ENCODE data around the gene PRSS23. TPM values are rescaled to one million over a fixed set of nuclear protein-coding genes. Genes with fewer than 3 reads are reported as not detected.
A peak's percentile ranks its signal among the peaks of the same experiment; 100 is the strongest.
"Not testable (repeated sequence)": the region's sequence is repeated elsewhere in the genome, so short reads cannot be mapped to it uniquely, and the experiment has no call there.

Gene PRSS23, protein sequence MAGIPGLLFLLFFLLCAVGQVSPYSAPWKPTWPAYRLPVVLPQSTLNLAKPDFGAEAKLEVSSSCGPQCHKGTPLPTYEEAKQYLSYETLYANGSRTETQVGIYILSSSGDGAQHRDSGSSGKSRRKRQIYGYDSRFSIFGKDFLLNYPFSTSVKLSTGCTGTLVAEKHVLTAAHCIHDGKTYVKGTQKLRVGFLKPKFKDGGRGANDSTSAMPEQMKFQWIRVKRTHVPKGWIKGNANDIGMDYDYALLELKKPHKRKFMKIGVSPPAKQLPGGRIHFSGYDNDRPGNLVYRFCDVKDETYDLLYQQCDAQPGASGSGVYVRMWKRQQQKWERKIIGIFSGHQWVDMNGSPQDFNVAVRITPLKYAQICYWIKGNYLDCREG
- polyA plus RNA-seq (2013, experiment 1 of 2), result 450 TPM
- polyA plus RNA-seq (2013, experiment 2 of 2), result 338 TPM

- Histone ChIP-seq H3K4me3 (ENCODE audit: extremely low read depth, insufficient read depth, low read length, poor library complexity, severe bottlenecking) (peak within 1 kb of the TSS; percentile 88), H3K9me3 (ENCODE audit: control insufficient read depth, low read length) (peaks cover 4% of the 10 kb centered on the region), H3K27ac (ENCODE audit: low read depth, low read length, severe bottlenecking) (peak within 1 kb of the TSS; percentile 57), H3K4me1 (ENCODE audit: control insufficient read depth, insufficient read depth, low read length, poor library complexity, severe bottlenecking) (peaks cover 25% of the 10 kb centered on the region), H3K36me3 (ENCODE audit: control insufficient read depth, insufficient read depth, low read length) (peaks cover 31% of the 10 kb centered on the region)
- WGBS, 2 experiments (ENCODE audit: insufficient coverage in 2 of 2), result 1% methylated on average over 67 to 77 of the region's 97 CpGs
These were observed at the start of gene PRSS23 for GRCh38 chr11:86800076-86800959. PRSS23 (plus strand) TSS chr11:86800542; CDS start chr11:86807644, 7,102 bp downstream.

DNA sequence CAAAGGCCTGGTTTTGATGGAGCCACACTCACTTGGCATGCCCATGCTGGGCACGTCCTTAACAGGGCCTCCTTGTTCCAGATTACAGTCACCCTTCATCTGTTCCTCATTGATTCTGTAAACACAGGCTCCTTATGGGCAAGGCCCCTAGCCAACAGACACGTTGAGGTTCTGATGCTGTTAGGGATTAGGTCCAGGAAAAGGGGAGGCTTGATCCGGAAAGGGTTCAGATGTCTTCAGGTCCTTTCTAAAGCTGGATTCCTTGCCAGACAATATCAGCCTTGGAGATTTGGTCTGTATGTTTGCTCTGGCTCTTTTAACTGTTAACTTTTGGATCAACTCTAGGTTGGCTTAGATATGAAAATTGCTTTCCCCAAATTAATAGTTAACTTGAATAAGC lies 46.9 kb upstream of the PRSS23 start:
- Histone ChIP-seq H3K36me3 (ENCODE audit: control insufficient read depth, insufficient read depth, low read length) (no peaks in the 10 kb centered on the region), H3K9me3 (ENCODE audit: control insufficient read depth, low read length) (no peaks in the 10 kb centered on the region), H3K4me1 (ENCODE audit: control insufficient read depth, insufficient read depth, low read length, poor library complexity, severe bottlenecking) (peaks cover under 1% of the 10 kb centered on the region), H3K27ac (ENCODE audit: low read depth, low read length, severe bottlenecking) (no peak overlapping the region), H3K4me3 (ENCODE audit: extremely low read depth, insufficient read depth, low read length, poor library complexity, severe bottlenecking) (no peak overlapping the region)
- WGBS, 2 experiments (ENCODE audit: insufficient coverage in 2 of 2), result 84 to 97% methylated on average over 3 of the region's 3 CpGs

DNA sequence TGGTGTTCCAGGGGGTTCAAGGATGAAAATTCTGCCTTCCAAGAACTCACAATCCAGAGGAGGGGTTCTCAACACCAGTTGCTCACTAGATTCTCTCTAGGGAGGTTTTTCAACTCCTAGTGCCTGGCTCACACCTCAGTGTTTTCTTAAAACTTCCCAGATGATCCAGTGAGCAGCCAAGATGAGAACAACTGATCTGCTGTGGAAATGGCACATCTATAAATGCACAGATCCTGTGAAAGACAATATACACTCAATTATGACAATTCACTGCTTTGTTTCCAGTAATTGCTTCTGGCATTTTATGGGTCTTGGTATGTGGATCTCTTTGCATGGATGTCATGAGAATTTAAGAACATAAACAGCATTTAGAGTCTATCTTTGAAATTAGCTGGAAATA lies 45.2 kb upstream of the PRSS23 start:
- Histone ChIP-seq H3K4me3 (ENCODE audit: extremely low read depth, insufficient read depth, low read length, poor library complexity, severe bottlenecking) (no peak overlapping the region), H3K27ac (ENCODE audit: low read depth, low read length, severe bottlenecking) (no peak overlapping the region), H3K9me3 (ENCODE audit: control insufficient read depth, low read length) (no peaks in the 10 kb centered on the region), H3K36me3 (ENCODE audit: control insufficient read depth, insufficient read depth, low read length) (no peaks in the 10 kb centered on the region), H3K4me1 (ENCODE audit: control insufficient read depth, insufficient read depth, low read length, poor library complexity, severe bottlenecking) (no peaks in the 10 kb centered on the region)

- 91 to 100% methylated on average over 1 of the region's 1 CpG for WGBS, 2 experiments (ENCODE audit: insufficient coverage in 2 of 2)
- Histone ChIP-seq H3K27ac (ENCODE audit: low read depth, low read length, severe bottlenecking) (no peak overlapping the region), H3K36me3 (ENCODE audit: control insufficient read depth, insufficient read depth, low read length) (no peaks in the 10 kb centered on the region), H3K4me1 (ENCODE audit: control insufficient read depth, insufficient read depth, low read length, poor library complexity, severe bottlenecking) (peaks cover 6% of the 10 kb centered on the region), H3K4me3 (ENCODE audit: extremely low read depth, insufficient read depth, low read length, poor library complexity, severe bottlenecking) (no peak overlapping the region), H3K9me3 (ENCODE audit: control insufficient read depth, low read length) (no peaks in the 10 kb centered on the region)
These were observed 42.2 kb upstream of the PRSS23 start for GRCh38 chr11:86758171-86758570.

- H3K4me3 ChIP-seq (ENCODE audit: extremely low read depth, insufficient read depth, low read length, poor library complexity, severe bottlenecking), result no peak overlapping the region
- no peak overlapping the region for H3K27ac ChIP-seq (ENCODE audit: low read depth, low read length, severe bottlenecking)
- no peaks in the 10 kb centered on the region for H3K36me3 ChIP-seq (ENCODE audit: control insufficient read depth, insufficient read depth, low read length)
- H3K4me1 ChIP-seq (ENCODE audit: control insufficient read depth, insufficient read depth, low read length, poor library complexity, severe bottlenecking), result peaks cover 8% of the 10 kb centered on the region
- H3K9me3 ChIP-seq (ENCODE audit: control insufficient read depth, low read length), result no peaks in the 10 kb centered on the region
- WGBS, 2 experiments (ENCODE audit: insufficient coverage in 2 of 2), result no CpG with 5 or more reads among the region's 1 CpG
These were observed 39.8 kb upstream of the PRSS23 start for GRCh38 chr11:86760577-86760976.

- H3K36me3 ChIP-seq (ENCODE audit: control insufficient read depth, insufficient read depth, low read length), result no peaks in the 10 kb centered on the region
- WGBS, 2 experiments (ENCODE audit: insufficient coverage in 2 of 2), result 92 to 100% methylated on average over 1 to 2 of the region's 2 CpGs
These were observed 38.4 kb upstream of the PRSS23 start for GRCh38 chr11:86761978-86762377.

GRCh38 chr11:86765203-86765602 lies 35.1 kb upstream of the PRSS23 start:
- WGBS, 2 experiments (ENCODE audit: insufficient coverage in 2 of 2), result 83 to 87% methylated on average over 3 to 4 of the region's 4 CpGs

More at GRCh38 chr11:86761978-86762377, 38.4 kb upstream of the PRSS23 start:
- Histone ChIP-seq H3K27ac (ENCODE audit: low read depth, low read length, severe bottlenecking) (no peak overlapping the region), H3K4me3 (ENCODE audit: extremely low read depth, insufficient read depth, low read length, poor library complexity, severe bottlenecking) (no peak overlapping the region), H3K4me1 (ENCODE audit: control insufficient read depth, insufficient read depth, low read length, poor library complexity, severe bottlenecking) (peaks cover 8% of the 10 kb centered on the region), H3K9me3 (ENCODE audit: control insufficient read depth, low read length) (no peaks in the 10 kb centered on the region)

GRCh38 chr11:86765878-86766277 lies 34.5 kb upstream of the PRSS23 start:
- H3K27ac ChIP-seq (ENCODE audit: low read depth, low read length, severe bottlenecking), result no peak overlapping the region
- 73 to 83% methylated on average over 2 of the region's 2 CpGs for WGBS, 2 experiments (ENCODE audit: insufficient coverage in 2 of 2)
- H3K4me1 ChIP-seq (ENCODE audit: control insufficient read depth, insufficient read depth, low read length, poor library complexity, severe bottlenecking), result peaks cover 18% of the 10 kb centered on the region
- no peaks in the 10 kb centered on the region for H3K9me3 ChIP-seq (ENCODE audit: control insufficient read depth, low read length)
- no peaks in the 10 kb centered on the region for H3K36me3 ChIP-seq (ENCODE audit: control insufficient read depth, insufficient read depth, low read length)
- no peak overlapping the region for H3K4me3 ChIP-seq (ENCODE audit: extremely low read depth, insufficient read depth, low read length, poor library complexity, severe bottlenecking)

More at GRCh38 chr11:86765203-86765602, 35.1 kb upstream of the PRSS23 start:
- Histone ChIP-seq H3K9me3 (ENCODE audit: control insufficient read depth, low read length) (no peaks in the 10 kb centered on the region), H3K4me1 (ENCODE audit: control insufficient read depth, insufficient read depth, low read length, poor library complexity, severe bottlenecking) (peaks cover 18% of the 10 kb centered on the region), H3K36me3 (ENCODE audit: control insufficient read depth, insufficient read depth, low read length) (no peaks in the 10 kb centered on the region), H3K27ac (ENCODE audit: low read depth, low read length, severe bottlenecking) (no peak overlapping the region), H3K4me3 (ENCODE audit: extremely low read depth, insufficient read depth, low read length, poor library complexity, severe bottlenecking) (no peak overlapping the region)

- peaks cover 7% of the 10 kb centered on the region for H3K9me3 ChIP-seq (ENCODE audit: control insufficient read depth, low read length)
- 57 to 66% methylated on average over 2 of the region's 2 CpGs for WGBS, 2 experiments (ENCODE audit: insufficient coverage in 2 of 2)
- H3K27ac ChIP-seq (ENCODE audit: low read depth, low read length, severe bottlenecking), result no peak overlapping the region
These were observed 31.1 kb upstream of the PRSS23 start for GRCh38 chr11:86769219-86769618.

GRCh38 chr11:86770473-86771027 lies 29.8 kb upstream of the PRSS23 start:
- 97 to 98% methylated on average over 15 to 19 of the region's 34 CpGs for WGBS, 2 experiments (ENCODE audit: insufficient coverage in 2 of 2)
- not testable (repeated sequence) for H3K4me3 ChIP-seq (ENCODE audit: extremely low read depth, insufficient read depth, low read length, poor library complexity, severe bottlenecking); H3K9me3 ChIP-seq (ENCODE audit: control insufficient read depth, low read length); H3K4me1 ChIP-seq (ENCODE audit: control insufficient read depth, insufficient read depth, low read length, poor library complexity, severe bottlenecking); H3K27ac ChIP-seq (ENCODE audit: low read depth, low read length, severe bottlenecking); H3K36me3 ChIP-seq (ENCODE audit: control insufficient read depth, insufficient read depth, low read length)

More at GRCh38 chr11:86769219-86769618, 31.1 kb upstream of the PRSS23 start:
- Histone ChIP-seq H3K4me1 (ENCODE audit: control insufficient read depth, insufficient read depth, low read length, poor library complexity, severe bottlenecking) (peaks cover 10% of the 10 kb centered on the region), H3K4me3 (ENCODE audit: extremely low read depth, insufficient read depth, low read length, poor library complexity, severe bottlenecking) (no peak overlapping the region), H3K36me3 (ENCODE audit: control insufficient read depth, insufficient read depth, low read length) (no peaks in the 10 kb centered on the region)
